ENCODE measurements around the gene NFIB. TPM values are rescaled to one million over a fixed set of nuclear protein-coding genes. Genes with fewer than 3 reads are reported as not detected.

The NFIB gene
- total RNA-seq, 1 experiment from 2014 or later, result 75.8 TPM

- H3K27ac Mint-ChIP-seq (ENCODE audit: unreplicated experiment), result no peak overlapping the region
- H3K4me3 Mint-ChIP-seq (ENCODE audit: low read depth, unreplicated experiment), result no peak overlapping the region
- DNase-seq, result no peak
- intact Hi-C loops (cut with micrococcal nuclease; ENCODE audit: unreplicated experiment), result no loop called here
- CTCF ChIA-PET, result no interaction called here
- no peaks in the 10 kb centered on the region for H3K27me3 Mint-ChIP-seq (ENCODE audit: unreplicated experiment)
- no TSS peak for BruUV-seq (replicated peaks)
- TF ChIP-seq CTCF (IDR thresholded peaks at IDR 0.05; ENCODE audit: unreplicated experiment), result no peak
- peaks cover 26% of the 10 kb centered on the region for H3K4me1 Mint-ChIP-seq (ENCODE audit: low read depth, unreplicated experiment)
- H3K9me3 Mint-ChIP-seq (ENCODE audit: low read depth, unreplicated experiment), result no peaks in the 10 kb centered on the region
- peaks cover 6% of the 10 kb centered on the region for H3K36me3 Mint-ChIP-seq (ENCODE audit: insufficient read depth, unreplicated experiment)
Measured at GRCh38 chr9:14159440-14160216, 154.3 kb downstream of the NFIB start.

GRCh38 chr9:14158916-14159315 lies 155.0 kb downstream of the NFIB start:
- CTCF ChIA-PET, result no interaction called here
- Mint-ChIP-seq H3K4me1 (ENCODE audit: low read depth, unreplicated experiment) (peaks cover 29% of the 10 kb centered on the region), H3K27me3 (ENCODE audit: unreplicated experiment) (no peaks in the 10 kb centered on the region), H3K36me3 (ENCODE audit: insufficient read depth, unreplicated experiment) (peaks cover 6% of the 10 kb centered on the region), H3K9me3 (ENCODE audit: low read depth, unreplicated experiment) (no peaks in the 10 kb centered on the region), H3K4me3 (ENCODE audit: low read depth, unreplicated experiment) (no peak overlapping the region), H3K27ac (ENCODE audit: unreplicated experiment) (peak overlapping the region; percentile 52)
- no peak for DNase-seq
- intact Hi-C loops (cut with micrococcal nuclease; ENCODE audit: unreplicated experiment), result no loop called here
- no TSS peak for BruUV-seq (replicated peaks)
- no peak for TF ChIP-seq CTCF (IDR thresholded peaks at IDR 0.05; ENCODE audit: unreplicated experiment)

- intact Hi-C loops (cut with micrococcal nuclease; ENCODE audit: unreplicated experiment), result no loop called here
- CTCF ChIA-PET, result interaction anchor here (0.7 kb wide), 1 partner anchor 56 kb away, joined by 3 read pairs; no protein-coding TSS in a partner anchor
- DNase-seq, result no peak
- H3K27me3 Mint-ChIP-seq (ENCODE audit: unreplicated experiment), result no peaks in the 10 kb centered on the region
- peaks cover 6% of the 10 kb centered on the region for H3K36me3 Mint-ChIP-seq (ENCODE audit: insufficient read depth, unreplicated experiment)
- H3K9me3 Mint-ChIP-seq (ENCODE audit: low read depth, unreplicated experiment), result no peaks in the 10 kb centered on the region
- BruUV-seq (replicated peaks), result no TSS peak
- peaks cover 29% of the 10 kb centered on the region for H3K4me1 Mint-ChIP-seq (ENCODE audit: low read depth, unreplicated experiment)
- TF ChIP-seq CTCF (IDR thresholded peaks at IDR 0.05; ENCODE audit: unreplicated experiment), result no peak
- peak overlapping the region; percentile 5 for H3K27ac Mint-ChIP-seq (ENCODE audit: unreplicated experiment)
- H3K4me3 Mint-ChIP-seq (ENCODE audit: low read depth, unreplicated experiment), result no peak overlapping the region
Measured at GRCh38 chr9:14158136-14158813, 155.7 kb downstream of the NFIB start.

GRCh38 chr9:14157191-14157590 lies 156.8 kb downstream of the NFIB start:
- CTCF ChIA-PET, result no interaction called here

More at GRCh38 chr9:14157191-14157590, 156.8 kb downstream of the NFIB start:
- Mint-ChIP-seq H3K27ac (ENCODE audit: unreplicated experiment) (no peak overlapping the region), H3K4me3 (ENCODE audit: low read depth, unreplicated experiment) (no peak overlapping the region), H3K9me3 (ENCODE audit: low read depth, unreplicated experiment) (no peaks in the 10 kb centered on the region), H3K36me3 (ENCODE audit: insufficient read depth, unreplicated experiment) (peaks cover 6% of the 10 kb centered on the region), H3K4me1 (ENCODE audit: low read depth, unreplicated experiment) (peaks cover 29% of the 10 kb centered on the region), H3K27me3 (ENCODE audit: unreplicated experiment) (no peaks in the 10 kb centered on the region)
- no TSS peak for BruUV-seq (replicated peaks)
- intact Hi-C loops (cut with micrococcal nuclease; ENCODE audit: unreplicated experiment), result no loop called here
- no peak for DNase-seq
- TF ChIP-seq CTCF (IDR thresholded peaks at IDR 0.05; ENCODE audit: unreplicated experiment), result no peak

Measured in Calu3 (cell line).